Measurements from ENCODE around the gene A2M. TPM values are rescaled to one million over a fixed set of nuclear protein-coding genes. Genes with fewer than 3 reads are reported as not detected.
"Not testable (repeated sequence)": the region's sequence is repeated elsewhere in the genome, so short reads cannot be mapped to it uniquely, and the experiment has no call there.

Gene A2M
- polyA plus RNA-seq, 1 experiment, result 1.2 TPM

- no peak for DNase-seq (ENCODE audit: low read depth, low spot score)
- no peak overlapping the region for H3K27ac ChIP-seq (ENCODE audit: low read depth, low read length)
- H3K9me3 ChIP-seq (ENCODE audit: control insufficient read depth, insufficient read depth, low read length), result peaks cover 3% of the 10 kb centered on the region; the same call in 1 of the 2 replicates
- no peak overlapping the region for H3K4me3 ChIP-seq (ENCODE audit: low read depth, low read length)
- CTCF ChIA-PET, result no interaction called here
- no peaks in the 10 kb centered on the region for H3K27me3 ChIP-seq (ENCODE audit: control insufficient read depth, insufficient read depth, low read length)
- no peak for TF ChIP-seq CTCF (IDR thresholded peaks at IDR 0.05; ENCODE audit: low read depth, low read length)
- POLR2A ChIA-PET, result no interaction called here
Measured at GRCh38 chr12:9147461-9147860, 31.7 kb upstream of the A2M start.

- no peak overlapping the region for H3K27ac ChIP-seq (ENCODE audit: low read depth, low read length)
- DNase-seq (ENCODE audit: low read depth, low spot score), result no peak
- no peak overlapping the region for H3K4me3 ChIP-seq (ENCODE audit: low read depth, low read length)
- H3K9me3 ChIP-seq (ENCODE audit: control insufficient read depth, insufficient read depth, low read length), result peaks cover 3% of the 10 kb centered on the region; the same call in 1 of the 2 replicates
- no peak for TF ChIP-seq CTCF (IDR thresholded peaks at IDR 0.05; ENCODE audit: low read depth, low read length)
- CTCF ChIA-PET, result no interaction called here
- POLR2A ChIA-PET, result no interaction called here
- no peaks in the 10 kb centered on the region for H3K27me3 ChIP-seq (ENCODE audit: control insufficient read depth, insufficient read depth, low read length)
Measured at GRCh38 chr12:9144730-9145106, 29.0 kb upstream of the A2M start.

- ChIA-PET CTCF (no interaction called here), POLR2A (no interaction called here)
- no peaks in the 10 kb centered on the region for H3K27me3 ChIP-seq (ENCODE audit: control insufficient read depth, insufficient read depth, low read length)
- peaks cover 3% of the 10 kb centered on the region; the same call in 1 of the 2 replicates for H3K9me3 ChIP-seq (ENCODE audit: control insufficient read depth, insufficient read depth, low read length)
- no peak overlapping the region for H3K4me3 ChIP-seq (ENCODE audit: low read depth, low read length)
- DNase-seq (ENCODE audit: low read depth, low spot score), result no peak
- H3K27ac ChIP-seq (ENCODE audit: low read depth, low read length), result no peak overlapping the region
- TF ChIP-seq CTCF (IDR thresholded peaks at IDR 0.05; ENCODE audit: low read depth, low read length), result no peak
Measured at GRCh38 chr12:9143929-9144729, 28.4 kb upstream of the A2M start.

GRCh38 chr12:9143137-9143536, 27.4 kb upstream of the A2M start:
- peaks cover 3% of the 10 kb centered on the region; the same call in 1 of the 2 replicates for H3K9me3 ChIP-seq (ENCODE audit: control insufficient read depth, insufficient read depth, low read length)
- no peak for DNase-seq (ENCODE audit: low read depth, low spot score)
- ChIA-PET POLR2A (no interaction called here), CTCF (no interaction called here)
- H3K27ac ChIP-seq (ENCODE audit: low read depth, low read length), result no peak overlapping the region
- no peak for TF ChIP-seq CTCF (IDR thresholded peaks at IDR 0.05; ENCODE audit: low read depth, low read length)
- H3K4me3 ChIP-seq (ENCODE audit: low read depth, low read length), result no peak overlapping the region
- no peaks in the 10 kb centered on the region for H3K27me3 ChIP-seq (ENCODE audit: control insufficient read depth, insufficient read depth, low read length)

GRCh38 chr12:9139588-9140290, 24.0 kb upstream of the A2M start:
- H3K27ac ChIP-seq (ENCODE audit: low read depth, low read length); H3K27me3 ChIP-seq (ENCODE audit: control insufficient read depth, insufficient read depth, low read length); H3K9me3 ChIP-seq (ENCODE audit: control insufficient read depth, insufficient read depth, low read length); POLR2A ChIA-PET; CTCF ChIA-PET; DNase-seq (ENCODE audit: low read depth, low spot score); H3K4me3 ChIP-seq (ENCODE audit: low read depth, low read length): not testable (repeated sequence)

Data from AG04450 (cell line).